VCaP (cell line): ENCODE measurements around the gene CDH1.
"Not testable (repeated sequence)": the region's sequence is repeated elsewhere in the genome, so short reads cannot be mapped to it uniquely, and the experiment has no call there.

Experiments
- H3K27ac ChIP-seq: fragments of 450-650 bp; 2 replicates; pipeline ENCODE4 v1.5.1; 2017
- TF ChIP-seq, protein P1 (sequence below): fragments of 450-650 bp; conservative IDR thresholded peaks from 2 replicates; pipeline ENCODE4 v1.5.1; 2017; ENCODE audit warnings: mild to moderate bottlenecking, moderate library complexity

CDH1 gene

DNA sequence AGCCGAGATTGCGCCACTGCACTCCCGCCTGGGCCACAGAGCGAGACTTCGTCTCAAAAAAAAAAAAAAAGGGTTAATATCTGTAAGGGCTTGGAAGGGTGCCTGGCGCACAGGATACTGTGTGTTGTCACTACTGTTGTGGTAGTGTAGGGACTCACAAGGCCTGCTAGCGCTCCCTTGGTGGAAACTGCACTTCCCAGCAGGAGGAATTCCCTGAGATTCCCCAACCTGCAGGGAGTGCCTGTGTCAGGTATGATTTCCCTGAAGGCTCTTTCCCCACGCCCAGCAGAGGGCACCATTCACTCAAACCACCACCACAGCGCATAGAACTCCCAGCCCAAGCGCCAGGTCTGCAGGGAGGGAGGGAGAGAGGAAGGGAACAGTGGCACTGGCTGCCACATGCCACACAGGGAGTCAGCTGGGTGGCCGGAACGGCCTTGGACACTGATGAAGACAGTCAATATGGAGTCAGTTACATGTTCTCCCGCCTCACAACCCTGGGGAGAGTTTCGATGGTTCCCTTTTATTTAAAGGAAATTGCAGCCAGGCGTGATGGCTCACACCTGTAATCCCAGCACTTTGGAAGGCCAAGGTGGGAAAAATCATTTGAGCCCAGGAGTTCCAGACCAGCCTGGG, 32.7 kb upstream of the CDH1 start:
- no peak overlapping the region for H3K27ac ChIP-seq
- TF ChIP-seq, protein P1, sequence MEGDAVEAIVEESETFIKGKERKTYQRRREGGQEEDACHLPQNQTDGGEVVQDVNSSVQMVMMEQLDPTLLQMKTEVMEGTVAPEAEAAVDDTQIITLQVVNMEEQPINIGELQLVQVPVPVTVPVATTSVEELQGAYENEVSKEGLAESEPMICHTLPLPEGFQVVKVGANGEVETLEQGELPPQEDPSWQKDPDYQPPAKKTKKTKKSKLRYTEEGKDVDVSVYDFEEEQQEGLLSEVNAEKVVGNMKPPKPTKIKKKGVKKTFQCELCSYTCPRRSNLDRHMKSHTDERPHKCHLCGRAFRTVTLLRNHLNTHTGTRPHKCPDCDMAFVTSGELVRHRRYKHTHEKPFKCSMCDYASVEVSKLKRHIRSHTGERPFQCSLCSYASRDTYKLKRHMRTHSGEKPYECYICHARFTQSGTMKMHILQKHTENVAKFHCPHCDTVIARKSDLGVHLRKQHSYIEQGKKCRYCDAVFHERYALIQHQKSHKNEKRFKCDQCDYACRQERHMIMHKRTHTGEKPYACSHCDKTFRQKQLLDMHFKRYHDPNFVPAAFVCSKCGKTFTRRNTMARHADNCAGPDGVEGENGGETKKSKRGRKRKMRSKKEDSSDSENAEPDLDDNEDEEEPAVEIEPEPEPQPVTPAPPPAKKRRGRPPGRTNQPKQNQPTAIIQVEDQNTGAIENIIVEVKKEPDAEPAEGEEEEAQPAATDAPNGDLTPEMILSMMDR = peak; percentile 84

DNA sequence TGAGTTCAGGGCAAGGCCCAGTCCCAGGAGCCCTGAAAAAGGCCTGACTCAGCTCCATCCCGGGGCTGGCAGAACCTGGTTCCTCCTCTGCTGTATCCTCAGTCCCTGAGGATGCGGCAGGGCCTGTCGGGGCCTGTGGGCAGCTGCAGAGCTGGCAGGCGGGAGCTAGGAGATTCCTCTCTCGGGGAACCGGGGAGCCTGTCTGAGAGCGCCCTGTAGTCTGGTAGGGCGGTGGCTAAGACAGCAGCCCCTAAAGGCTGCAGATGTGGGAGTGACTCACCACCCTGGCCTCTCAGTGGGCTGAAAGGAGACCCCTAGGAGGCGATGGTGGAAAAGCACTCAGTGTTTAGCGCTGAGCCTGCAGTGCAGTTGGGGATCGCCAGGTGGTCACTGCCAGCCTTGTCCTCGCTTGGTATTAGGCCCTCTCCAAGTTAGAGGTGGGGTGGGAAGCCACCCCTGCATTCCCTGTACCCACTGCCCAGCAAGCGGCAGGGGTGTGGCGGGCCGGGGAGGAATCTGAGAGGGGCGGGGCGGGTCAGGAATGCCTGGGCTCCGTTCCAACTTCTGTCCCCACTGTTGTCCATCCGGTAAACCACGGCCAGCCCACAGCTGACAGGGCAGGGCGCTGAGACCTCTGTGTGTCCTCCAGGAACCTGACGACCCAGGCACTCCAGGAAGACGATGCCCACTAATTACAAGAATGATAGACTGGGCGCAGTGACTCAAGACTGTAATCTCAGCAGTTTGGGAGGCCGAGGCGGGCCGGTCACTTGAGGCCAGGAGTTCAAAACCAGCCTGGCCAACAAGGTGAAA, 29.5 kb upstream of the CDH1 start:
- H3K27ac ChIP-seq = no peak overlapping the region
- TF ChIP-seq, protein P1 = no peak

DNA sequence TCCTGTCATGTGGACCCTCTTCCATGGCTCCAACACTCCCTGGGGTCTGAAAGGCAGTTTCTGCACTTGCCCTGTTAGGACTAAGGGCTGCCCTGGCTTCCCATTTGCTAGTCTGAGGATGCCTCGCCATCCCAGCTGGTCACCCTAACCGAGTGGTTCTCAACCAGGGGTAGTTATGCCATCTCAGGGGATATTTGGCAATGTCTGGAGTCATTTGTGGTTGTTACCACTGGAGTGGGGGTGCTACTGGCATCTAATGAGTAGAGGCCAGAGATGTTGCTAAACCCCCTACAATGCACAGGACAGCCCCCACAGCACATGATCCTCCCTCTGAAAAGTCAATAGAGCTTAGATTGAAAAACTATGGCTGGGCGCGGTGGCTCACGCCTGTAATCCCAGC, 26.9 kb upstream of the CDH1 start:
- TF ChIP-seq, protein P1 = no peak
- no peak overlapping the region for H3K27ac ChIP-seq

DNA sequence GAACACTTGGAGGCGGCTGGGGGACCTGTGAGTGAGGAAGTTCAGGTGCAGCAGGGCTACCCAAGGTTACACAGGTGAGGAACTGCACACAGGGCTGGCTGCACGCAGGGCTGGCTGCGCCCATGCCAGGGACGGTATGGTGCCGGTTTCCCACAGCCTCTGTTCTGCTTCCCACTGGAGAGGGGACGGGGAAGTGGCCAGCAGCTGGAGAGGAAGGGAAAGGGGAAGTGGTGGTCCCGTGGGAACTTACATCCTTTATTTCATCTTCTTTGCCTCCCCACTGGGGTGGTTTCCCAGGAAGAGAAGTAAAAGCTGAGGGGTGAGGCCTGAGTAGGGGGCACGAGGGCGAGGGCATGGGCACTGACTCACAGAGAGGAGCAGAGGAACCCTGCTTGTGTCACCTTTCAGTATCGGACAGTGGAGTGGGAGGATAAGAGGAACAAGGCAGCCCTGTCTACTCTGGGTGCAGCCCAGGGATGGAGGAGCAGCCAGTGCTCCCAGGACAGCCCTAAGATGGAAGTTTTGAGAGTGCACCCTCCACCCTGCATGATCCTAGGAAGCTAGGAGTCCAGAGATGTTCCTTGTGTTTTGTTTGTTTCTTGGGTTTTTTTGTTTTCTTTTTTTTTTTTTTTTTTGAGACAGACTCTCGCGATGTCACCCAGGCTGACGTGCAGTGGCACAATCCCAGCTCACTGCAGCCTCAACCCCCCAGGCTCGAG, 25.5 kb upstream of the CDH1 start:
- TF ChIP-seq, protein P1 = no peak
- H3K27ac ChIP-seq = no peak overlapping the region

DNA sequence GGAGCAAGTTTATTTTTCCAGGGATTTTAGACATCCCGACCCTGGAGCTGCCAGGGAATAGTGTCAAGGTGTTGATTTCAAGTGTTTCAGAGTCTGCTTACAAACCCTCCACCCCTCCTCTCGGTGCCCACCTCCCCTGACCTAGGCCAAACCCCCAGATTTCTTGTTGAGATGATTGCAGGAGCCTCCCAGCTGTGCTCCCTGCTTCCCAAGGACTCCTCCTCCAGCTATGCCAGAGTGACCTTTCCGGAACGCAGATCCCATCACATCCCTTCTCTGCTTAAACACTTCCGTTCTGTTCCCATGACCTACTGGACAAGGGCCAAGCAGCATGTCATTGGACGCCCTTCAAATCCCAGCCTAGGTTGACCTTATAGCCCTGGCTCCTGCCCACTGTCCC, 23.7 kb upstream of the CDH1 start:
- no peak overlapping the region for H3K27ac ChIP-seq
- TF ChIP-seq, protein P1 = no peak

DNA sequence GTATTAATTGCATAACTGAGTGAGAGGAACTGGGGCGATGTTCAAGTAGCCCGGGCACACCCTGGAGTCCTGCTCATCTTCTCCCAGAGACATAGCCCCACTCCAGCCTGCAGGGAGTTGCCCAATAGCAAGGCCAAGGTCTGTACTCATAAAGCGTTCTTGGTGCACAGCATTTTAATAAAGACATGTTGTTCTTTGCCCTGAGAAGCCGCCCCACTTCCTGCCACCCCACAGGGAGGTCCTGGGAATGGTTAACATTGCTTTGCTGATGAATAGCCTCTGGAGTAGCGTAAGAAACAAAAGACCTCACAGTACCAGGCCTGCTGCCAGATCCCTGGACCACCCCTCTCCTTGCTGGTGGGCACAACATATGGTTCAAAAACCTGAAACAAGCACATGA, 21.6 kb upstream of the CDH1 start:
- TF ChIP-seq, protein P1 = no peak
- H3K27ac ChIP-seq = no peak overlapping the region

DNA sequence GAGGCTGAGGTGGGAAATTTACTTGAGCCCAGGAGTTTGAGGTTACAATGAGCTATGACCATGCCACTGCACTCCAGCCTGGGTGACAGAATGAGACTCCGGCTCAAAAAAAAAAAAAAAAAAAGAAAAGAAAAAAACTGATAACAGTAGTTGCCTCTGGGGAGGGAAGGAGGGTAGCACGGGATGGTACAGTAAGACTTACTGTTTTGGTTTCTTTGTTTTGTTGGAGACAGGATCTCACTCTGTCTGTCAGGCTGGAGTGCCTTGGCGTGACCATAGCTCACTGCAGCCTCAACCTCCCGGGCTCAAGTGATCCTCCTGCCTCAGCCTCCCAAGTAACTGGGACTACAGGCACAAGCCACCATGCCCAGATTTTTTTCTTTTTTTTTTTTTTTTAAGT, 20.6 kb upstream of the CDH1 start:
- H3K27ac ChIP-seq = not testable (repeated sequence)
